ENCODE data around the gene GLRX5.

DNA sequence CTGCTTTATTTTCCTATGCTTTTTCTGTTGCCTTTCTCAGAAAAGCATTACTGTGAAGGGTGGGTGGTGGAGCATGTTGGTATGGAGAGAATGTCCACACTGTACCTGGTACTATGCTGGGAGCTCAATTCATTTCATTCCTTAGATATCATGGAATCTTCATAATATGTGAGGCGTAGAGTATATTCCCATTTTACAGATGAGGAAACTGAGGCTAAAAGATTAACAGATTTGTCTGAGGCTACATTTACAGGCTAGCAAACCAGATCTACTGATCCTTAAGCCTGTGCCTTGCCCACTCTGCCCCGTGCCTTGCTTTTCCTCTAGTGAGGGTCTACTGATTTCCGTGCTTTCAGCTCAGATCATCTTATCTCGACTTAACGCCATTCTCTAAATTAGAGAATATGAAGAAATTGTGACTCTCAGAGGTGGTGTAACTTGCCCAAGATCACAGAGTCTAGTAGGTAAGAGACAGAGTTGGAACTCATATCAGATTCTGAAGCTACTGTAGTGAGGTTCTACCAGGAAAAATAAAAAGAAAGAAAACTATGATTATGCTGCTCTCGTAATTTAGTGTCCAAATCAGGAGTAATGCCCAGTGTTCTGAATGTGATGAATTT lies 5.5 kb downstream of the GLRX5 start:
- TF ChIP-seq, protein P1, sequence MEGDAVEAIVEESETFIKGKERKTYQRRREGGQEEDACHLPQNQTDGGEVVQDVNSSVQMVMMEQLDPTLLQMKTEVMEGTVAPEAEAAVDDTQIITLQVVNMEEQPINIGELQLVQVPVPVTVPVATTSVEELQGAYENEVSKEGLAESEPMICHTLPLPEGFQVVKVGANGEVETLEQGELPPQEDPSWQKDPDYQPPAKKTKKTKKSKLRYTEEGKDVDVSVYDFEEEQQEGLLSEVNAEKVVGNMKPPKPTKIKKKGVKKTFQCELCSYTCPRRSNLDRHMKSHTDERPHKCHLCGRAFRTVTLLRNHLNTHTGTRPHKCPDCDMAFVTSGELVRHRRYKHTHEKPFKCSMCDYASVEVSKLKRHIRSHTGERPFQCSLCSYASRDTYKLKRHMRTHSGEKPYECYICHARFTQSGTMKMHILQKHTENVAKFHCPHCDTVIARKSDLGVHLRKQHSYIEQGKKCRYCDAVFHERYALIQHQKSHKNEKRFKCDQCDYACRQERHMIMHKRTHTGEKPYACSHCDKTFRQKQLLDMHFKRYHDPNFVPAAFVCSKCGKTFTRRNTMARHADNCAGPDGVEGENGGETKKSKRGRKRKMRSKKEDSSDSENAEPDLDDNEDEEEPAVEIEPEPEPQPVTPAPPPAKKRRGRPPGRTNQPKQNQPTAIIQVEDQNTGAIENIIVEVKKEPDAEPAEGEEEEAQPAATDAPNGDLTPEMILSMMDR (IDR thresholded peaks at IDR 0.05) = no peak
- TF ChIP-seq POLR2A (IDR thresholded peaks at IDR 0.05) = no peak

All from uterus (tissue), 2 donors.